NCI-H2227 treated with DMSO at 0.1 percent for 48 hours (cell line): ENCODE data around the gene MBOAT1.
A peak's percentile ranks its signal among the peaks of the same experiment; 100 is the strongest.
"Not testable (repeated sequence)": the region's sequence is repeated elsewhere in the genome, so short reads cannot be mapped to it uniquely, and the experiment has no call there.

Experiments
- DNase-seq: peaks from one replicate; lab custom pipeline; 2025; lab: John Stamatoyannopoulos, UW

Gene MBOAT1, protein sequence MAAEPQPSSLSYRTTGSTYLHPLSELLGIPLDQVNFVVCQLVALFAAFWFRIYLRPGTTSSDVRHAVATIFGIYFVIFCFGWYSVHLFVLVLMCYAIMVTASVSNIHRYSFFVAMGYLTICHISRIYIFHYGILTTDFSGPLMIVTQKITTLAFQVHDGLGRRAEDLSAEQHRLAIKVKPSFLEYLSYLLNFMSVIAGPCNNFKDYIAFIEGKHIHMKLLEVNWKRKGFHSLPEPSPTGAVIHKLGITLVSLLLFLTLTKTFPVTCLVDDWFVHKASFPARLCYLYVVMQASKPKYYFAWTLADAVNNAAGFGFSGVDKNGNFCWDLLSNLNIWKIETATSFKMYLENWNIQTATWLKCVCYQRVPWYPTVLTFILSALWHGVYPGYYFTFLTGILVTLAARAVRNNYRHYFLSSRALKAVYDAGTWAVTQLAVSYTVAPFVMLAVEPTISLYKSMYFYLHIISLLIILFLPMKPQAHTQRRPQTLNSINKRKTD

DNA sequence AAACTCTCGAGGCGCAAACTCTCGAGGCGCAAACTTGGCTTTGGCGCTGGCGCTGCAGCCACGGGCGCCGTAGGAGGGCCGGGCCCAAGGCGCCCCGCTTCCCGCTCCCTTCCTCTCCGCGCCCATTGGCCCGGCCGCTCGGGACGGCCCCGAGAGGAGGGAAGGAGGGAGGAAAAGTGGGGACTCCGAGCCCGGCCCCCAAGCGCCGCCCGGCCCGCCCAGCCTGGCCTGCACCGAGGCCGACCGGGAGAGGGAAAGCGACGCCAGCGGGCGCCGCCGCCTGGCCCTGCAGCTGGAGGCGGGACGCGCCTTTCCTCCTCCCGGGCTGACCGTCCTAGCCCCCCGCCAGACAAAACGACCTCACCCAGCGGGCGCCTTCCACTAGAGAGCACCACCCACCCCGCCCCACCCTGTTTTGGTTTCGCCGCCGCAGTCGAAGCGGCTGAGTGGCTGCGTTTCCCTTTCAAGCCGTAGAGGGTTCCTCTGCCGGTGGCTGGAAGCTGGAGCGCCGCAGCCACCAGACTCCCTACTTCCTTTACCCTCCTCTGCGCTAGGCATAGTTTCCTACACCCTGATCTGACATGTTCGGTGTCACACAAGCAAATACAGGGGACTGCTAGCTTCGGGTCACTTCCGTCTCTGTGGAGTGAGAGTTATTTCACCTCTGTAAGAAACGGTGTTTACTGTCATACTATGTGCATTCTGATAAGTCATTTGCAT lies at the start of gene MBOAT1:
Gene MBOAT1, minus strand, starts transcription at position 78 of the 720 bp plus-strand sequence. CDS start 235 bp downstream, outside the sequence.
- DNase-seq = peak; percentile 91

GRCh38 chr6:20261685-20262084 lies 49.4 kb upstream of the MBOAT1 start:
- DNase-seq = no peak

GRCh38 chr6:20260360-20260759 lies 48.1 kb upstream of the MBOAT1 start:
- no peak for DNase-seq

- DNase-seq = no peak
These were observed 47.2 kb upstream of the MBOAT1 start for GRCh38 chr6:20259316-20260049.

DNA sequence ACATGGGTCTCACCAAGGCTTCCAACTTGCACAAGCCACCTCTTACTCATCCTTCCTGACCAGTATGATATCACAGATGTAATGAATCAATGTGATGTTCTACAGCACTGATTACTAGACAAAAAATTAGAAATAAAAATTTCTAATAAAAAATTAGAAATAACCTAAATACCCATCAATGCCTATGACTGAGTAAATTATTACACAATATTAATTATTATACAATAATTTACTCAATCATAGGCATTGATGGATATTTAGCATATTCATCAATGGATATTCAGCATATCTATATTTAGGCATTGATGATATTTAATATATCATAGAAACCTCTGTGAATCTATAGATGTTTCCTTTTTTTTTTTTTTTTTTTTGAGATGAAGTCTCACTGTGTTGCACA lies 43.2 kb upstream of the MBOAT1 start:
- no peak for DNase-seq

DNA sequence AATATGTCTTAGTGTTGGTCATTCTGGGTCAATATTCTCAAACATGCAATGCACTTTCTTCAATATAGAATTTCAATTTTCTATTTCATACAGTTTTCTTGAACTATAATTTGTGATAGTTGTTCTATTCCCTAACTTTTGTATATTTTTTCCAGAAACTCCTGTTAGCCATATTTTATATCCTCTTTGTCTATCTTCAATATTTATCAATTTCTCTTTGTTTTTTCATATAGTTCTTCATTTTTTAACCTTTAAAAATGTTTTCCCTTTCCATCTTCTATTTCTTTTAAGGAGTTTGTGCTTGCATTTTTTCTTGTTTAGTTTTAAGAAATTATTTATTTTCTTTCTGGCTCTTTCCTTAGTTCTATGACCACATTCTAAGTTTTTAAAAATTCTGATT lies 42.0 kb upstream of the MBOAT1 start:
- DNase-seq = no peak

DNA sequence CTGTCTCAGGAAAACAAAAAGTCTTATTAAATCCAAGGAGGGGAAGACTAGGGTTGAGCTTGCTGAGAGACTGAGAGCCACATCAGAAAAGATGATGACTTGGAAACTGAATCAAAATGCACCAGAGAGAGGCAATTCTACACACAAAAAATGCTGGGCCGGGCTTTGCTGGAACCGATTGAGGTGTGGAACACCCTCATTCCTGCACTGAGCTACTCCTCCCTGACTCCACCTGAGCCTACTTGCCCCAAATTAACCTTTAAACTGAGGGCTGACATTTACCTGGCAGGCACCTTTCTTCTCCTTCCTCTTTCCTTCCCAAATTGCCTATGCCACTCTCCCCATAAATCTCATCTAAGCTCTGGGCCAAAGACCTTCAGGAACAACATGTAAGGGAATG lies 40.8 kb upstream of the MBOAT1 start:
- DNase-seq = no peak

- DNase-seq = no peak
These were observed 40.0 kb upstream of the MBOAT1 start for GRCh38 chr6:20252311-20252710.

DNA sequence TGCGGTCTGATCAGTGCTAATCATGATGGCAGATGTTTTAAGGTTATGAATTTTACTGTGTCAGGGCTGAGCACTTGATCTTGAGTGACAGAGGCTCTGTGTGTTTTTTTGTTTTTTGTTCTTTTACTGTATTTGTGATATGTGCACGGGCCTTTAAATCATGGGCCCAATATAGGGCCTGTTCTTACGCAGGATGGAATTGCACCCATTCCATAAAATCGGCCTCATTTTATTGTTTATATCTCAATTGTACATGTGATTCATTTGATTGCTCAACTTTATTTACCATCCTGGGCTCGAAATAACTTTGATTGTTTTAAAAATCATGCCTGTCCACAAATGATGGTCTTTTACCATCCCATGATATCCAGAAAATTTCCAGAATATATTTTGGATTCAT lies 39.3 kb upstream of the MBOAT1 start:
- no peak for DNase-seq

DNA sequence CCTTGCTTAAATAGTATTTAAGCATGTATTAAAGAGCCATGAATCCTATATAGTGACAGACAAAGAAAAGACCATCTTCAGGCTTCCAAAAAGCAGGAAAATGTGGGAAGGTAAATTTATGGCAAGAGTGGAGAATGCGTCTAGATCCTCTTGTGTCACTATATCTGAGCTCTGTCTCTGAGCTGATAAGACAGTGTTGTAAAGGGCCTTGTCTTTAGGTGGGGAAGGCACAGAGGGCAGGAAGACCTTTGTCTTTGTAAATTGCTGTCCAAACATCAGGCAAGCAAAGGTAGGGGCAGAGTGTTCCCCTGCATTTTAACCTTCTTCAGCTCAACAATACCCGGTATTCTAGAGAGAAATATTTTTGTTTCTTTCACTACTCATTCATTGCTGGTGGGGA lies 33.9 kb upstream of the MBOAT1 start:
- DNase-seq = no peak

- DNase-seq = not testable (repeated sequence)
These were observed 32.8 kb upstream of the MBOAT1 start for GRCh38 chr6:20244807-20245681.

- DNase-seq = no peak
These were observed 31.0 kb upstream of the MBOAT1 start for GRCh38 chr6:20243288-20243687.

DNA sequence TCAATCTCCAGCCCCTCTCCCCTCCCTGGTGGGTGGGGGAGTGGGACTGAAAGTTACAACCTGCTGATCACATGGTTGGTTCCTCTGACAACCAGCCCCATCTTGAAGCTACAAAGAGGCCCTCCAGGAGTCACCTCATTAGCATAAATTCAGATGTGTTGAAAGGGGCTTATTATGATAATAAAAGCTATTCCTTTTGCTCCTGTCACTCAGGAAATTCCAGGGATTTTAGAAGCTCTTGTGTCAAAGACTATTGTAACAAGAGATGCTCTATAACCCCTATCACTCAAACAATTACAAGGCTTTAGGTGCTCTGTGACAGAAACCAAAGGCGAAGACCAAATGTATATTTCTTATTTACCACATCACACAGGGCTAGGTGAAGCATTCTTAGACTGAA lies 30.1 kb upstream of the MBOAT1 start:
- DNase-seq = no peak

DNA sequence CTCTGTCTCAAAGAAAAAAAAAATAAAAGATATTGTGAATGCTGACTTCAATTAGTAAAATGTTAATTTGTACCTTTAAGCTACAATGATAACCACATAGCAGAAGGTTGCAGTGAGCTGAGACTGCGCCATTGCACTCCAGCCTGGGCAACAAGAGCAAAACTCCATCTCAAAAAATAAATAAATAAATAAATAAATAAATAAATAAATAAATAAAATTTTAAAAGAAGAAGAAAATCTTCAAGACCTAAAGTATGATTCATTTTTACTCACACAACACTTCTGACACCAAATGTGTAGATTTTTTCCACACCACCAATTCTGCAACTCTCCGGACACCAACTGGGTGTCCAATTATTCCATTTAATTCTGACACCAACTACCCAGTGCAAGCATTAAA lies 28.8 kb upstream of the MBOAT1 start:
- peak; percentile 51 for DNase-seq

DNA sequence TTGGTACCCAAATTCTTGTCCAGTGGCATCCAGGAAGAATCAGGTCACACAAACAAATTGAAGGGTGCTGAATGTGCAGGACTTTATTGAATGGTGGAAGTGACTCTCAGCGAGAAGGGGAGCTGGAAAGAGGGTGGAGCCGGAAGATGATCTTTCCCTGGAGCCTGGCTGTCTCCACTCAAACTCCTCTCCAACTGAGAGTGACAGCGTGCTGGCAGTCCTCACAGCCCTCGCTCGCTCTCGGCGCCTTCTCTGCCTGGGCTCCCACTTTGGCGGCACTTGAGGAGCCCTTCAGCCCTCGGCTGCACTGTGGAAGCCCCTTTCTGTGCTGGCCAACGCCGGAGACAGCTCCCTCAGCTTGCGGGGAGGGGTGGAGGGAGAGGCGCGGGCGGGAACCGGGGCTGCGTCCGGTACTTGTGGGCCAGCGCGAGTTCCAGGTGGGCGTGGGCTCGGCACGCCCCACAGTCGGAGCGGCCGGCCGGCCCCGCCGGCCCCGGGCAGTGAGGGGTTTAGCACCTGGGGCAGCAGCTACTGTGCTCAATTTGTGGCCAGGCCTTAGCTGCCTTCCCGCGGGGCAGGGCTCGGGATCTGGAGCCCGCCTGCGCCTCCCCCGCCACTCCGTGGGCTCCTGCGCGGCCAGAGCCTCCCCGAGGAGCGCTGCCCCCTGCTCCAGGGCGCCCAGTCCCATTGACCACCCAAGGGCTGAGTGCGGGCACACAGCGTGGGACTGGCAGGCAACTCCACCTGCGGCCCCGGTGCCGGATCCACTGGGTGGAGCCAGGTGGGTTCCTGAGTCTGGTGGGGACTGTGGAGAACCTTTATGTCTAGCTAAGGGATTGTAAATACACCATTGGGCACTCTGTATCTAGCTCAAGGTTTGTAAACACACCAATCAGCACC lies 26.7 kb upstream of the MBOAT1 start:
- DNase-seq = peak; percentile 41

GRCh38 chr6:20237677-20238460 lies 25.6 kb upstream of the MBOAT1 start:
- DNase-seq = no peak

DNA sequence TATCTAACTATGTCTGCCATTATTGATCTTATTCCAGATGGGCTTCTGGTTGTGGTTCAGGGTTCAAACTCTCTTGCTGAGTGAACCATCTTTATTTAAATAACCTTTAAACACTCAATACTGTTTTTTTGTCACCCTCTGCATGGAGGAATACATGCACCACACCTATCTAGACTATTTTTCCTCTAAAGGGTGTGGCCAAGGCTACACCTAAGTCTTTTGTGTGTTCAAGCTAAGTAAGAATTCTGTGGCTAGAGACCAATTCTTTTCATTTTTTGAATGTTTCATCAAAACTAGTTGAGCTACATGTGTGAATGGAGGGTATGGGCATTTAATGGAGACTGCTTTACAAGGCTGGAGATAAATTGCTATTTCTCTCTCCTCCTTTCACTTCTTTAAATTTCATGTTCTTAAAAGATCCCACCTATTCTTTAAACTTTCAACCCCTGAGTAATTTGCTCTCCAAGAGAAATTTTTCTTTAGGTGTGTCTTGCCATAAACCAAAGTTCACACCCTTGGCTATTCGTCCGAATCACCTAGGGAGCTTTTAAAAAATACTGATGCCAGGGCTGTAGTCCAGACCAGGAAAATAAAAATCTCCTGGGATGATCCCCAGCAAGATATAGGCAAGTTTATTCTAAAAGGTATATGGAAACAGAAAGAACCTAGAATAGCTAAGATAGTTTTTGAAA lies 24.8 kb upstream of the MBOAT1 start:
- no peak for DNase-seq

- DNase-seq = no peak
These were observed 24.1 kb upstream of the MBOAT1 start for GRCh38 chr6:20236344-20236743.

- no peak for DNase-seq
These were observed 22.8 kb upstream of the MBOAT1 start for GRCh38 chr6:20235041-20235440.
